ENCODE measurements around the gene FAM13B. TPM values are rescaled to one million over a fixed set of nuclear protein-coding genes. Genes with fewer than 3 reads are reported as not detected.
A peak's percentile ranks its signal among the peaks of the same experiment; 100 is the strongest.

Gene FAM13B
- total and polyA plus RNA-seq, 9 of the 15 experiments (the other 6 are each of a cell fraction or from before 2014, with no cell fraction given) = 2.3 to 21.6 (median 14.1) TPM

DNA sequence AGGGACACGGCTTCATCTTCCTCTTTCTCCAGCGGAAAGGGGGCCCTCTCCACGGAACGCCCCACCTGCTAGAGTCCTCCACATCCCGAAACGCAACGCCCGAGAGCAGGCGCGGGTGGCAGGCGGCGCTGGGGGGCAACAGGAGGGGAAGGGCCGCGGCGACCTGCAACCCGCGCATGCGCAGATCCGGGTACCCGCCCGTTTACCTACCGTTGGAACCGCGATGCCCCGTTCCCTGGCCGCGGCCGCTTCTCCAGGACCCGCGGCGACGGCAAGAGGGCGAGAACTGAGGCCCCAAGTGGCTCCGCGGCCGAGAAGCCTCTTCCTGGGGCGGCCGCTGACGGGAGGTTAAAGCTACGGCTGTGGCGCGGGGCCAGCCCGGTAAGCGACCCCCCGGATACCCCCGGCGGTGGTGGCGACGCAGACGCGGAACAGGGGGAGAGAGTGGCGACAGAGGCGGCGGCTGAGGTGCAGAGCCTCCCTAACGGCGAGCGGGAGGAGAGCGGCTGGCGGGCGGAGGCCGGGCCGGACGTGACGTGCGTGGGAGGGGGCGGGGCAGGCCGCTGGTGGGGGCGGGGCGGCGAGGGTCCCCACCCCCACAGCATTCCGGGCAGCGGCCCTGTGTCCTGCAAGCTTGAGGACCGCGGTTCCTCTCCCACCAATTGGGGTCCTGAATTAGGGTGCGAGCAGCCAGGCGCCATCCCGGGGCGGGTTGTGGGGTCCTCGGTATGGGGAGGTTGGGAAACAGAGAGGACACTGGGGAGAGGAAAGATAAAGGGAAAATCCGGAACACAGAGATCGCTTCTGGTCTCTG lies at the start of gene FAM13B (continued):
- peak; percentile 73; the same call in 1 of the 2 replicates for TF ChIP-seq ZNF609 (CRISPR knock-in tag; IDR thresholded peaks at IDR 0.05; ENCODE audit: borderline replicate concordance)
- no peak for TF ChIP-seq FOXP4 (CRISPR knock-in tag; IDR thresholded peaks at IDR 0.05; ENCODE audit: borderline replicate concordance)
- TF ChIP-seq TAF1 (IDR thresholded peaks at IDR 0.05; ENCODE audit: control insufficient read depth, extremely low read depth, insufficient read depth, low read length, severe bottlenecking) = peak; percentile 84
- no peak for TF ChIP-seq GTF2A2 (tag; IDR thresholded peaks at IDR 0.05)
- no peak for TF ChIP-seq SMARCE1 (IDR thresholded peaks at IDR 0.05)
- TF ChIP-seq GATAD2B (IDR thresholded peaks at IDR 0.05; ENCODE audit: borderline replicate concordance) = no peak
- TF ChIP-seq BACH1 (tag; IDR thresholded peaks at IDR 0.05) = no peak
- TF ChIP-seq PCBP2 (IDR thresholded peaks at IDR 0.05; ENCODE audit: low read depth, low read length, poor library complexity, severe bottlenecking) = no peak
- peak; percentile 83 for TF ChIP-seq EP400 (IDR thresholded peaks at IDR 0.05)
- no peak for TF ChIP-seq ELK3 (CRISPR knock-in tag; IDR thresholded peaks at IDR 0.05)
- TF ChIP-seq HMGN3 (IDR thresholded peaks at IDR 0.05; ENCODE audit: borderline replicate concordance, extremely low read depth, insufficient read length, low read depth, low read length) = peak; percentile 82
- TF ChIP-seq, protein P1, sequence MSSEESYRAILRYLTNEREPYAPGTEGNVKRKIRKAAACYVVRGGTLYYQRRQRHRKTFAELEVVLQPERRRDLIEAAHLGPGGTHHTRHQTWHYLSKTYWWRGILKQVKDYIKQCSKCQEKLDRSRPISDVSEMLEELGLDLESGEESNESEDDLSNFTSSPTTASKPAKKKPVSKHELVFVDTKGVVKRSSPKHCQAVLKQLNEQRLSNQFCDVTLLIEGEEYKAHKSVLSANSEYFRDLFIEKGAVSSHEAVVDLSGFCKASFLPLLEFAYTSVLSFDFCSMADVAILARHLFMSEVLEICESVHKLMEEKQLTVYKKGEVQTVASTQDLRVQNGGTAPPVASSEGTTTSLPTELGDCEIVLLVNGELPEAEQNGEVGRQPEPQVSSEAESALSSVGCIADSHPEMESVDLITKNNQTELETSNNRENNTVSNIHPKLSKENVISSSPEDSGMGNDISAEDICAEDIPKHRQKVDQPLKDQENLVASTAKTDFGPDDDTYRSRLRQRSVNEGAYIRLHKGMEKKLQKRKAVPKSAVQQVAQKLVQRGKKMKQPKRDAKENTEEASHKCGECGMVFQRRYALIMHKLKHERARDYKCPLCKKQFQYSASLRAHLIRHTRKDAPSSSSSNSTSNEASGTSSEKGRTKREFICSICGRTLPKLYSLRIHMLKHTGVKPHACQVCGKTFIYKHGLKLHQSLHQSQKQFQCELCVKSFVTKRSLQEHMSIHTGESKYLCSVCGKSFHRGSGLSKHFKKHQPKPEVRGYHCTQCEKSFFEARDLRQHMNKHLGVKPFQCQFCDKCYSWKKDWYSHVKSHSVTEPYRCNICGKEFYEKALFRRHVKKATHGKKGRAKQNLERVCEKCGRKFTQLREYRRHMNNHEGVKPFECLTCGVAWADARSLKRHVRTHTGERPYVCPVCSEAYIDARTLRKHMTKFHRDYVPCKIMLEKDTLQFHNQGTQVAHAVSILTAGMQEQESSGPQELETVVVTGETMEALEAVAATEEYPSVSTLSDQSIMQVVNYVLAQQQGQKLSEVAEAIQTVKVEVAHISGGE (CRISPR knock-in tag; IDR thresholded peaks at IDR 0.05) = peak in 1 of 3 experiments; percentile 91; a peak in 2 of 6 replicates
